Measurements from ENCODE around the gene MCOLN1.

DNA sequence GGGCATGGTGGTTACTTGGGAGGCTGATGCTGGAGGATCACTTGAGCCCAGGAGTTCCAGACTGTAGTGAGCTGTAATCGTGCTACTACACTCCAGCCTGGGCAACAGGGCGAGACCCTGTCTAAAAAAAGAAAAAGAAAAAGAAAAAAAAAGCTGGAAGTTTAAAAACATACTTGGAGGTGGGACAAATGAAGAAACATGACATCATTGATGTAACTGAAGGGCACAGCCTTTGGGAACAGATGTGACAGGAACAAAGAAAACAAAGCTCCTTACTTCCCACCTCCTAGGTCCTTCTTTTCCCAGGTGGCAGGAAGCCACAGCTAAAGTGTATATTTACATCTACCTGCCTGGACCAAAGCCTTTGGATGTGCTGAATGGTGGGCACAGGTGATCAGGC is 35.5 kb upstream of the MCOLN1 start:
- TF ChIP-seq CTCF (IDR thresholded peaks at IDR 0.05) (no peak), POLR2A (IDR thresholded peaks at IDR 0.05) (no peak), EP300 (IDR thresholded peaks at IDR 0.05) (no peak)

Measured in gastroesophageal sphincter (tissue), 3 donors.